UCSD-AML1 (cell line): ENCODE measurements around the gene TMSB15B.
"Not testable (repeated sequence)": the region's sequence is repeated elsewhere in the genome, so short reads cannot be mapped to it uniquely, and the experiment has no call there.

Source experiments
- DNase-seq: peaks from one replicate; lab custom pipeline; 2025; ENCODE audit not compliant: unreplicated experiment; lab: John Stamatoyannopoulos, UW

Gene TMSB15B

DNA sequence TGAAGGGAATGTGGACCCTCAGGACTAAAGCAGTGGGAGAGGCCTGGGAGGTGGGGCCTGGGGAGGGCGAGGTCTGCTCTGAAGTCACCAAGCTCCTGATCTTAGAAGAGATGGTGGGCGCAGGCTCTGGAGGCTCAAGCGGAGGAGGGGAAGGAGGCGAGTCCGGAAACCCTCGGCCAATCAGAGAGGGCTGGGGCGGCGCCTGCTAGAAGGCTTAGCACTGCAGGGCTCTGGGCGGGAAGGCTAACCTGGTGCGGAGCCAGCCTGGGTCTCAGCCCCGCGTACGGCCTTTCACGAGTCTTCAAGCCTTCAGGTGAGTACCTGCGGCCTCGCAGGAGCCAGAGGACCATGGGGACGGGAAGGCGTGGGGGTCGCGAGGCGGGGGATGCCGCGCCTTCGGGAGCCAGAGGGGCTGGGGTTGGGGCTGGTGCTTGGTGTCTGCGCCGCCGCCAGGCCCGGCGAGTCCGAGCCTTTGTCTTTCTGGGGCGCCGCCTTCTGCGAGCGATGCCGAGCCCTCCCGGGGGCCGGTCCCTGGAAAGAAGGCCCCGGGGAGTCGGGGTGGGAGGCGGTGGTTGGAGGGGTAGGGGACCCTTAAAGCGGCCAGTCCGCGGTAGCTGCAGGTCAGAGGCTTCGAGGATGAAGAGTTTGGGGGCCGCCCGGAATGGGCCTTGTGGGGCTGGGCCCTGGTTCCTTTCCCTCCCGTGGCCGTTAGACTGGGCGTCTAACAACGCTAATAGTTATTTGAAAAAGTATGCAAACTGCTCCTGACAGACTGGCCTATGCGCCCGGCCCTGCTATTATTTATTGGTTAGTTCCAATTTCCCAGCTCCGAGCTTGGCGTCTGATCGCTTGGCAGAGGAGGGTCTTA, at the start of gene TMSB15B:
TSS of gene TMSB15B (plus strand) at position 217 of the 868 bp plus-strand sequence.
- DNase-seq, result not testable (repeated sequence)

GRCh38 chrX:103913356-103914020, 48.9 kb upstream of the TMSB15B start:
- no peak for DNase-seq

DNA sequence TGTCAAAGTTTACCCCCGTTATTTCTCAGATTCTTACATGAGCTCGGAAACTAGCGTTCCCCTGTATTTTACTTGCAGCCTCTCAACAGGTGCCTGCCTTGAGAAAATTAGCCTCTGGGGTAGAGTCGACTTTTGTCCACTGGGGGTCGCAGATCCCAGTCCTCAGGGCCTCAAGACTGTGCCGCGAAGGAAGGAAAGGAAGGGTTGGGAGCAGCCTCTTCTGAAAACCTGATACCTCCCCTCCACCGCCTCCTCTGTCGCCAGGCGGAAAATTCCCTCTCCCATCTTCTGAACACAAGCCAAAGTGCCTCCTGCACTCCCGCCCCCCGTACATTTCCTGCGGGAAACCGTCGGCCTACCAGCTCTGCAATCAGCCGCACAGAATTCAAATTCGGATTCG, 44.4 kb upstream of the TMSB15B start:
- DNase-seq, result peak; percentile 51

DNA sequence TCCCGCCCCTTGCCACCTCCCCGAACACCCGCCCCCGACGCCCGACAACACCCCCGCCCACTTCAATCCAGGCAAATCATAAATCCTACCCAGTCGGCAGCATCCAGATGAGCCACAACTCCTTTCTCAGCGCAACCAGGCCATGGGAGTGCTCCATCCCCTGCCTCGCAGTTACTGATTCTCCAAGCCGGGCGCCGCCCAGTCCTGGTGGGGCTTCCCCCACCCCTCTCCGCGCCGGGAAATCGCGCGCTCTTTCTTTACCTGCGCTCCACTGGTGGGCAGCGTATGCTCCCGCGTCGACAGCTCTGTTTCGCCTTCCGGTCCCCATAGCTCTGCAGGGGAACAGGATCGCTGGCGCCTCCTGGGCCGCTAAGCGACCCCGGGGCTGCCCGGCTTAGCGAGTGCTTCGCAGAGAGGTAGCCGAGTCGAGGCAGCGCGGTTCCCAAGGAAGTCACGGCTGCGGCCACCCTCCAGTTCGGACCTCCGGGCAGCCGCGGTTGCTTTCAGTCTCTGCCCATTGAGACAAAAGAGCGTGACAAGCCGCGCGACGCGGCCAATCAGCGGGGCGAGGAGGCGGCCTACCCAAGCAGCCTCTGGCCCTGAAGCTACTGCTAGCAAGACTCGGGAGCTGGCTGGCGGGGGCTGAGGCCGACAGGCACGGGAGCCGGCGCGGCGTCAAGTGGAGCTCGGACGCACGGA, 43.7 kb upstream of the TMSB15B start:
- peak; percentile 64 for DNase-seq

GRCh38 chrX:103919270-103919637, 43.2 kb upstream of the TMSB15B start:
- no peak for DNase-seq

GRCh38 chrX:103920515-103920914, 41.9 kb upstream of the TMSB15B start:
- DNase-seq, result not testable (repeated sequence)

DNA sequence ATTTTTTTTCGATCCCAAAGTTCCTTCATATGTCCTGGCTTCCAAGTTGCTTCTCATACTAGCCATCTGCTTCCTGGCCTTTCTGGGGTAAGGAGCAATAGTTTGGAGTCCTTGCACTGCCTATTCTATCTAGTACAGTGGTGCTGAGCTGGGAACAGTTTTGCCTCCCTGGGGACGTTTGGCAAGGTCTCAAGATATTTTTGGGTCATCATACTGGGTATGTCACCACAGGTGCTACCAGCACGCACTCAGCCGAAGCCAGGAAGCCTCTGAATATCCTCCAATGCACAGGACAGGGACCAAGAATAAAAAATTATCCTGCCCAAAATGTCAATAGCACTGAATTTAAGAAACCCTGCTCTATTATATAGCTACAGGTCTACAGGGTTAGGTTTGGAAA, 35.4 kb upstream of the TMSB15B start:
- DNase-seq, result no peak

GRCh38 chrX:103927633-103928032, 34.8 kb upstream of the TMSB15B start:
- DNase-seq, result no peak

DNA sequence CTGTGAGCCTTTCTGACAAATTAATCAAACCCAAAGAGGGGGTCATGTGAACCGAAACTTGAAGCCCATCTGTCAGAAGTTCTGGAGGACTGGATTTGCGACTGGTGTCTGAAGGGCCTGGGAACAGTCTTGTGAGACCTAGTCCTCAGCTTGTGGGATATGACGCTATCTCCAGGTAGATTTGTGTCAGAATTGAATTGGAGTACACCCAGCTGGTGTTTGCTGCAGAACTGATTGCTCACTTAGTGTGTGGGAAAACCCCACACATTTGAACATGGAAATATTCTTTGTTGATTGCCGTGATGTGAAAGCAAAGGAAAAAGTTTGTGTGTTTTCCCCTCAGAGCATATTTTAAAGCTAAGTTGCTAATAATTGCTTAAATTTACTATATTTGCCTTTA, 30.3 kb upstream of the TMSB15B start:
- no peak for DNase-seq

GRCh38 chrX:103940257-103940656, 22.2 kb upstream of the TMSB15B start:
- not testable (repeated sequence) for DNase-seq

- DNase-seq, result no peak
These were observed 21.0 kb upstream of the TMSB15B start for GRCh38 chrX:103941201-103941975.

GRCh38 chrX:103949506-103949905, 12.9 kb upstream of the TMSB15B start:
- DNase-seq, result no peak

DNA sequence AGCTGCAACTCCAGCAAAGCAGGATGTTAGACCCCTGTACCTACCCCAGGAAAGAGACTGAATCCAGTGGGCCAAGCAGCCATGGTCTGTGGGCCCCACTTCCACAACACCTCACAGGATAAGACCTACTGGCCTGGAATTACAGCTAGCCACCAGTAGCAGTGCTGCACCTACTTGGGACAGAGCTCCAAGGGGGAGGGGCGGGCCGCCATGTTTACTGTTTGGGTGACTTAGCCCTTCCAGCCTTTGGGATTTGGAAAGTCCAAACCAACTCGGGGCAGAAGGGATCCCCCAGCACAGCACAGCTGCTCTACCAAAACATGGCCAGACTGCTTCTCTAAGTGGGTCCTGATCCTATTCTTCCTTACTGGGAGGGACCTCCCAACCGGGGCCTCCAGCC, 9.1 kb upstream of the TMSB15B start:
- DNase-seq, result no peak

DNA sequence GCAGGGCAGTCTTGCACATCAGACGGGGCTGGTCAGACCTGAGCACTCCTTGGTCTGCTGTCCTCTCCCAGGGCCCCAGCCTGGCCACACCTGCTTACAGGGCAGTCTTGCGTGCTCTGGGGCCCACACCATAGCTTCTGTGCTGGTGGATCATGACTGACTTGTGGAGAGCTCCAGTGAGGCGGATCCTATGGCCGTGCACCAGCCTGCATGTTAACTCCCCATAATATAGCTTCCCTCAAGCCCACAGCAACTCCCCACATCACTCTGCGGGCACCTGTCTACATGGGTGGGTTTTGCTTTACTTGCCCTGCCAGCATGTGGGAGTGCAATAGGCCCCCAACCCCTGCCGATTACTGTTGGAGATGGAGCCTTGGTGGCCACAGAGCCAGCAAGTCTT, 8.2 kb upstream of the TMSB15B start:
- no peak for DNase-seq

DNA sequence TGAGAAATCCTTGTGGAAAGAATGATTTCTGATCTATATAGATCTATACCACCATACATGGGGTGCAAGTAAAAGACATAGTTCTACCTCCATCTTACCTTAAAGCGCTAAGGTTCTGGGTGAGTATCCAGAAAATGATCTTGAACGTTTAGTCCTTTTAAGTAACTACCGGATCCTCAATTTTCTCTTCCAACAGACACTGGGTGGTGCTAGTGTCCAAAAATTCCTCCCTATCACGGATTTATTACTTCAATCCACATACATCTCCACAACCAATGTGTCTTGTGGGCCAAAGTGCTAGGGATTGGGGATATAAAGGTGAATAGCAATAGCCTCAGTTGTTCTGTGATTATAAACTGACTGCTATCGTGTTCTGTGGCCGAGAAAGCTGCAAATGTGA, 1.8 kb upstream of the TMSB15B start:
- not testable (repeated sequence) for DNase-seq

DNA sequence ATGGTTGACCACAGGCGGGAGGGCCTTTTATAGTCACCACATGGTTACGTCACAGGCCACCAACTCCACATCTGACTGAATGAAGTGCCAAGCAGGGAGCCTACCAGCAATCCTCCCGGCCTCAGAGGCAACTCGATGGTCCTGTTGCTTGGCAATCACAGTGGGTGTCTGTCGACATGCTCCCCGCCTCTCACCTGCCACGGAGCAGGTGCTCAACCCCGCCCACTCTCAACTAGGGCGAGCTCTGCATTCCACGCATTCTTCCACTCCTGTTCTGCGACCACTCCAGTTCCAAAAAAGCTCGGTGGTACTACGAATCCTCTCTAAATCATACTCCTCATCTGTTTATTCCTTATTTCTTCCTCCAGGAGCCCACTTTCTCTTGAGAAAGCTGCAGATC, 21.1 kb downstream of the TMSB15B start:
- not testable (repeated sequence) for DNase-seq

DNA sequence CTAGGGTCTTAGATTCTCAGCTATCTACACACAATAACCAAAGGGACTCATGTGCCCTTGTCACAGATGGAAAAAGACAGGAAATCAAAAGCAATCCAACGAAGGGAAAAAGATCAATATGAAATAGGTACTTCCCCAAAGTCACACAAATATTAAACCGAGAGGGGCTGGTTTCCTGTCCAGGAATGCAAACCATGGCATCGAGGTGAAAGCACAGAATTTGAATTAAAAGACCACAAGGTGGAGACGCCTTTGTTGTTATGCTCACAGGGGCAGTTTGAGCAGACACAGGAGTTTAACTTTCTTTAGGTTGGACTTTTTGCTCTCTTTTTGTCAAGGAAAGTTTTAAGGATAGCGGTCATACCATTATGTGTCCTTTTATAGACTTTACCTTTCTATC, 36.8 kb downstream of the TMSB15B start:
- no peak for DNase-seq

GRCh38 chrX:104008831-104009230, 46.4 kb downstream of the TMSB15B start:
- DNase-seq, result no peak

DNA sequence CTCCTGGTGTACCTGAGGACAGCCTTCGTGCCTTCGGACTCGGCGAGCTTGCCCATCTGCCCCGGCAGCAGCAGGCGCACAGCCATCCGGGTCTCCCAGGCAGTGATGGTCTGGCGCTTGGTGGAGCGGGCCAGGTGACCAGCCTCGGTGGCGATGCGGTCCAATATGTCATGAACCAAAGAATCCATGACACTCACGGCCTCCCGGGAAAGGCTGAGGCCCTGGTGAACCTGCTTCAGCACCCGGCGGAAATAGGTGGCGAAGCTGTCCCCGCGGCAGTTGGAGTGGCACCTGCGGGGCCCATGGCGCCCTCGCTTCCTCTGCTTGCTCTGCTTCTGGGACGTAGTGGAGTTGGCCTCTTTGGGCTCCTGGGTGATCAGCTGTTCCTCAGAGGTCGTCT, 50.7 kb downstream of the TMSB15B start:
- DNase-seq, result no peak

DNA sequence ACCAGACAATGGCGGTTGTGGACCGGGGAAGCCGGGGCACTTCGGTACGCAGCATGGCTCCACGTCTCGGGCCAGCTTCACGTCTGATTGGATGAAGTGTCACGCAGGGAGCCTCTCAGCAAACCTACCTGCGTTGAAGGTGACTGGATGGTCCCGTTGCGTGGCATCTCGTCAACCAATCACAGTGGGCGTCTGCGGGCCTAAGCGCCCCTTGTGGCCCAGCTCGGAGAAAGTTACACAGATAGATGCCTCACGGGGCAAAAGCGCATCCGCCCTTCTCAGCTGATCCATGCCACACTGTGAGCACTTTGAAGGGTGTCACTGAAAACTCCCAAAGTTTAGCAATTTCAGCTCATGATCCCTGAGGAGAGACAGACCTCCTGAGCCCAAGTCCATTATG, 51.2 kb downstream of the TMSB15B start, which contains the start of gene H2BW1:
TSS of gene H2BW1 (minus strand) at position 103 of the 400 bp plus-strand sequence. CDS start 132 bp downstream, outside the sequence.
- DNase-seq, result no peak

- DNase-seq, result not testable (repeated sequence)
These were observed 53.1 kb downstream of the TMSB15B start for GRCh38 chrX:104015576-104015975.
